Panc1 (cell line): ENCODE data around the gene NOTUM. TPM values are rescaled to one million over a fixed set of nuclear protein-coding genes. Genes with fewer than 3 reads are reported as not detected.

ENCODE experiments used
- ATAC-seq: fragments of 200-7000 bp; cut with Tn5 transposase; 2 replicates; pipeline ENCODE4 v1.9.1; 2020; ENCODE audit warnings: mild to moderate bottlenecking, moderate library complexity
- BruUV-seq: library from RNA; stranded (reverse); fragments of 400-500 nt; replicated peaks from 2 replicates; lab custom pipeline; 2021; lab: Mats Ljungman, UMichigan
- CTCF ChIA-PET: fragments of 300-600 bp; sonication (Branson Sonifier 250); formaldehyde crosslinking; loops from one replicate; lab custom pipeline; 2022; ENCODE audit warnings: antibody characterized with exemption; lab: Charles Lee
- POLR2A ChIA-PET: fragments of 300-600 bp; sonication (Branson Sonifier 250); formaldehyde crosslinking; loops from one replicate; lab custom pipeline; 2022; ENCODE audit warnings: antibody characterized with exemption; lab: Charles Lee
- DNase-seq: peaks from one replicate; pipeline ENCODE4 v3.0.0-alpha.2; 2010; ENCODE audit warnings: low read depth, low spot score
- H3K27ac ChIP-seq: 2 replicates; pipeline ENCODE4 v1.5.1; 2011; ENCODE audit warnings: mild to moderate bottlenecking, low read length, inconsistent platforms
- H3K27me3 ChIP-seq: fragments of 200-500 bp; sonication (Bioruptor generic); 2 replicates; pipeline ENCODE4 v1.6.0; 2014; ENCODE audit warnings: low read length, inconsistent platforms; ENCODE audit not compliant: control insufficient read depth, insufficient read depth
- H3K36me3 ChIP-seq: fragments of 200-500 bp; sonication (Bioruptor generic); 2 replicates; pipeline ENCODE4 v1.5.1; 2014; ENCODE audit warnings: inconsistent platforms, mild to moderate bottlenecking, low read length, moderate library complexity; ENCODE audit not compliant: control insufficient read depth, insufficient read depth
- H3K4me1 ChIP-seq: 2 replicates; pipeline ENCODE4 v1.5.1; 2011; ENCODE audit warnings: inconsistent platforms, mild to moderate bottlenecking, low read length, moderate library complexity; ENCODE audit not compliant: control insufficient read depth, insufficient read depth
- H3K4me3 ChIP-seq, 2 experiments: 2 replicates each; pipeline ENCODE4 v1.5.1; 2011 to 2012; ENCODE audit warnings: low read depth in 2 of 2, low read length in 2 of 2, mild to moderate bottlenecking in 2 of 2, inconsistent platforms in 1 of 2, moderate library complexity in 1 of 2
- H3K9me3 ChIP-seq: fragments of 200-500 bp; sonication (Bioruptor generic); 2 replicates; pipeline ENCODE4 v1.5.1; 2014; ENCODE audit warnings: low read depth, mild to moderate bottlenecking, inconsistent platforms, low read length, moderate library complexity; ENCODE audit not compliant: control insufficient read depth, insufficient read depth
- CTCF ChIP-seq: fragments of 450-650 bp; IDR thresholded peaks from 2 replicates; pipeline ENCODE4 v1.5.1; 2017; ENCODE audit warnings: mild to moderate bottlenecking
- POLR2AphosphoS5 ChIP-seq: IDR thresholded peaks from 2 replicates; pipeline ENCODE4 v1.6.1; 2012; ENCODE audit warnings: mild to moderate bottlenecking, low read depth, low read length, moderate library complexity
- SIN3A ChIP-seq: IDR thresholded peaks from 2 replicates; pipeline ENCODE4 v1.6.1; 2012; ENCODE audit warnings: low read depth, mild to moderate bottlenecking, low read length, moderate library complexity, borderline replicate concordance; ENCODE audit not compliant: insufficient read depth
- TCF7L2 ChIP-seq: IDR thresholded peaks from 2 replicates; pipeline ENCODE4 v1.6.1; 2011; ENCODE audit warnings: mild to moderate bottlenecking, low read depth, low read length, inconsistent platforms
- in situ Hi-C: cut with HindIII; loops from 2 replicates; pipeline ENCODE4 v1.10.0; 2016; ENCODE audit warnings: low sequenced_read_pairs, low pct_unique_long_range_greater_than_20kb
- intact Hi-C: fragments of 100-400 bp; cut with micrococcal nuclease; formaldehyde crosslinking; loops from one replicate; pipeline ENCODE4 v1.10.0; 2022; ENCODE audit not compliant: unreplicated experiment
- total RNA-seq: library from RNA; stranded (reverse); gene quantifications from one replicate; pipeline ENCODE4 v1.2.1, GENCODE V29; 2021; ENCODE audit not compliant: unreplicated experiment
- TF ChIP-seq, protein P1 (sequence below), 2 experiments: IDR thresholded peaks; 2 replicates each; pipeline ENCODE4 v1.6.1; 2011 to 2012; ENCODE audit warnings: low read depth in 2 of 2, control low read depth in 1 of 2, low read length in 1 of 2, mild to moderate bottlenecking in 1 of 2, moderate library complexity in 1 of 2; ENCODE audit not compliant: insufficient read depth in 1 of 2

Gene NOTUM
- total RNA-seq, 1 experiment from 2014 or later = 2.0 TPM

DNA sequence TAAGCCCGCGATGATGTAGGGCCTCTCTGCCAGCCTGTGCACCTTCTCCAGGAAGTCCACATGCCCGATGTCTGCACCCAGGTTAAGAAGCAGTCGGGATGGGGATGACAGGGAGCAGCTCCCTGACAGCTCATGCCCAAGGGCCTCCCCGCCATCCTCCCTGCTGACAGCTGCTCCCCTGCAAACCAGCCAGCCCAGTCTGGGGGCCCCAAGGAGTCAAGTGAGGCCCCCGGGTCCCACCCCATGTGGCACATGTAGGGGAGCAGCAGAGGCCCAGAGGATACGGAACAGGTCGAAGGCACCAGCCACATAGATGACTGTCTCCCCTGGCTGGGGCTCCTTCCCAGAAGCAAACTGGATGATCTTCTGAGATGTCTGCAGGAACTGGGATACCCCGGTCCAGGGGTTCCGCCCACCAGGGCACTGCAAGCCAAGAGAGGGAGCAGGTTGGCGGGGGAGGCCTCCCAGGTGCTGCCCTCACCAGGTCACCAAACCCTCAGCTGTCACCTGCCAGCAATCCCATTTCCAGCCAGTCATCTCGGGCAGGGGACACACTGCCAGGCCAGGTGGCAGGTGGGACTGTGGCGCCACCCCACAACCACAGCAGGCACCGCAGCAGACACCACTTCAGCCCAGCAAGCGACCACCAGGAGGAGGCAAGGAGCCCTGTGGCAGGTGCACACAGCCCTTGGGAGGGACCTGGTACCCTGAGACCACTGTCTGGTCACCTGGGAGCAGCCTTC lies 54.3 kb downstream of the NOTUM start:
- BruUV-seq = no TSS peak
- ChIA-PET CTCF (no interaction called here), POLR2A (no interaction called here)
- H3K4me1 ChIP-seq = peaks cover 19% of the 10 kb centered on the region
- H3K36me3 ChIP-seq = no peaks in the 10 kb centered on the region
- no peaks in the 10 kb centered on the region for H3K9me3 ChIP-seq
- DNase-seq (no peak), ATAC-seq (no peak)
- H3K27me3 ChIP-seq = no peaks in the 10 kb centered on the region
- H3K27ac ChIP-seq = no peak overlapping the region
- TF ChIP-seq SIN3A = no peak
- TF ChIP-seq, protein P1, sequence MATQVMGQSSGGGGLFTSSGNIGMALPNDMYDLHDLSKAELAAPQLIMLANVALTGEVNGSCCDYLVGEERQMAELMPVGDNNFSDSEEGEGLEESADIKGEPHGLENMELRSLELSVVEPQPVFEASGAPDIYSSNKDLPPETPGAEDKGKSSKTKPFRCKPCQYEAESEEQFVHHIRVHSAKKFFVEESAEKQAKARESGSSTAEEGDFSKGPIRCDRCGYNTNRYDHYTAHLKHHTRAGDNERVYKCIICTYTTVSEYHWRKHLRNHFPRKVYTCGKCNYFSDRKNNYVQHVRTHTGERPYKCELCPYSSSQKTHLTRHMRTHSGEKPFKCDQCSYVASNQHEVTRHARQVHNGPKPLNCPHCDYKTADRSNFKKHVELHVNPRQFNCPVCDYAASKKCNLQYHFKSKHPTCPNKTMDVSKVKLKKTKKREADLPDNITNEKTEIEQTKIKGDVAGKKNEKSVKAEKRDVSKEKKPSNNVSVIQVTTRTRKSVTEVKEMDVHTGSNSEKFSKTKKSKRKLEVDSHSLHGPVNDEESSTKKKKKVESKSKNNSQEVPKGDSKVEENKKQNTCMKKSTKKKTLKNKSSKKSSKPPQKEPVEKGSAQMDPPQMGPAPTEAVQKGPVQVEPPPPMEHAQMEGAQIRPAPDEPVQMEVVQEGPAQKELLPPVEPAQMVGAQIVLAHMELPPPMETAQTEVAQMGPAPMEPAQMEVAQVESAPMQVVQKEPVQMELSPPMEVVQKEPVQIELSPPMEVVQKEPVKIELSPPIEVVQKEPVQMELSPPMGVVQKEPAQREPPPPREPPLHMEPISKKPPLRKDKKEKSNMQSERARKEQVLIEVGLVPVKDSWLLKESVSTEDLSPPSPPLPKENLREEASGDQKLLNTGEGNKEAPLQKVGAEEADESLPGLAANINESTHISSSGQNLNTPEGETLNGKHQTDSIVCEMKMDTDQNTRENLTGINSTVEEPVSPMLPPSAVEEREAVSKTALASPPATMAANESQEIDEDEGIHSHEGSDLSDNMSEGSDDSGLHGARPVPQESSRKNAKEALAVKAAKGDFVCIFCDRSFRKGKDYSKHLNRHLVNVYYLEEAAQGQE (IDR thresholded peaks at IDR 0.05; ENCODE audit: insufficient read depth in 1 of 2, low read depth in 2 of 2, low read length in 1 of 2) = no peak
- no peak for TF ChIP-seq POLR2AphosphoS5
- TF ChIP-seq CTCF = no peak; the same call in 1 of the 2 replicates
- no peak for TF ChIP-seq TCF7L2
- no peak overlapping the region for H3K4me3 ChIP-seq
- in situ Hi-C loops (no loop called here), intact Hi-C loops (no loop called here)

GRCh38 chr17:81905993-81906392 lies 55.0 kb downstream of the NOTUM start:
- no peaks in the 10 kb centered on the region for H3K27me3 ChIP-seq

More at GRCh38 chr17:81905993-81906392, 55.0 kb downstream of the NOTUM start:
- ATAC-seq = no peak
- no TSS peak for BruUV-seq
- no peak for DNase-seq
- TF ChIP-seq SIN3A (no peak), CTCF (no peak), POLR2AphosphoS5 (no peak), TCF7L2 (no peak)
- TF ChIP-seq, protein P1 (IDR thresholded peaks at IDR 0.05; ENCODE audit: insufficient read depth in 1 of 2, low read depth in 2 of 2, low read length in 1 of 2) = no peak
- Histone ChIP-seq H3K4me3 (no peak overlapping the region), H3K9me3 (no peaks in the 10 kb centered on the region), H3K4me1 (peaks cover 18% of the 10 kb centered on the region), H3K36me3 (no peaks in the 10 kb centered on the region), H3K27ac (no peak overlapping the region)
- ChIA-PET CTCF (no interaction called here), POLR2A (no interaction called here)
- intact Hi-C loops (no loop called here), in situ Hi-C loops (no loop called here)
